RWPE2 (cell line): ENCODE results near the gene MTMR2.
A peak's percentile ranks its signal among the peaks of the same experiment; 100 is the strongest.

Experiments used
- ATAC-seq: fragments of 200-7000 bp; cut with Tn5 transposase; 3 replicates; pipeline ENCODE4 v1.9.1; 2021; ENCODE audit warnings: low read depth
- DNase-seq: peaks from one replicate; pipeline ENCODE4 v3.0.0-alpha.2; 2020; ENCODE audit warnings: low spot score
- H3K27ac ChIP-seq: fragments of 450-650 bp; 2 replicates; pipeline ENCODE4 v1.5.1; 2017; ENCODE audit warnings: mild to moderate bottlenecking; ENCODE audit not compliant: poor library complexity, severe bottlenecking
- H3K27me3 ChIP-seq: fragments of 250-450 bp; sonication (Bioruptor Pico); 2 replicates; pipeline ENCODE4 v1.5.1; 2021; ENCODE audit warnings: mild to moderate bottlenecking, moderate library complexity; ENCODE audit not compliant: insufficient read depth, poor library complexity, severe bottlenecking
- H3K36me3 ChIP-seq: fragments of 250-450 bp; sonication (Bioruptor Pico); 2 replicates; pipeline ENCODE4 v1.5.1; 2020; ENCODE audit warnings: low read depth, mild to moderate bottlenecking, moderate library complexity
- H3K4me1 ChIP-seq: fragments of 250-450 bp; sonication (Bioruptor Pico); 2 replicates; pipeline ENCODE4 v1.5.1; 2021; ENCODE audit warnings: mild to moderate bottlenecking, moderate library complexity; ENCODE audit not compliant: insufficient read depth, poor library complexity, severe bottlenecking
- H3K4me3 ChIP-seq: fragments of 250-450 bp; sonication (Bioruptor Pico); 2 replicates; pipeline ENCODE4 v1.5.1; 2021; ENCODE audit warnings: mild to moderate bottlenecking, moderate library complexity; ENCODE audit not compliant: severe bottlenecking
- H3K9me3 ChIP-seq: fragments of 250-450 bp; sonication (Bioruptor Pico); 2 replicates; pipeline ENCODE4 v1.5.1; 2021; ENCODE audit warnings: mild to moderate bottlenecking, moderate library complexity; ENCODE audit not compliant: severe bottlenecking
- TF ChIP-seq, protein P1 (sequence below): fragments of 450-650 bp; IDR thresholded peaks from one replicate; pipeline ENCODE4 v1.5.1; 2017; ENCODE audit warnings: mild to moderate bottlenecking, moderate library complexity; ENCODE audit not compliant: poor library complexity, severe bottlenecking

Gene MTMR2

DNA sequence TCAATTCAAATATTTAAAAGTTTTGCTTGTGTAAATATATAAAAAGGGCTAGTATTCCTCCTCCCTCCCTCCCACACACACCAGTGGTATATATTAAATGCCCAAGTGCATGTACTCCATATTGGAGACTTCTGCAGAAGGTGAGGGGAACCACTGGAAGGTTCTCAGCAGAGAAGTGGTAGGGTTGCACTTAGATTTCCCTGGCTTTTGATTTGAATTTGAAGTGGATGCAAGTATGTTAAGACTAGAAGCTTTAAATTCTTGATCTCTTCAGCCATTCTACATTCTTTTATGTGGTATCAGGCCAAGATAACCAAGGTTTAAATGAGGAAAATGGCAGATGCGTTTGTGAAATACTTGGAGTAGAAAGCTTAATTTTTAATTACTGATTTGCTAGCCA lies 90.5 kb downstream of the MTMR2 start:
- H3K27me3 ChIP-seq = no peaks in the 10 kb centered on the region
- no peaks in the 10 kb centered on the region for H3K9me3 ChIP-seq
- no peaks in the 10 kb centered on the region for H3K4me1 ChIP-seq
- no peak overlapping the region for H3K4me3 ChIP-seq
- TF ChIP-seq, protein P1, sequence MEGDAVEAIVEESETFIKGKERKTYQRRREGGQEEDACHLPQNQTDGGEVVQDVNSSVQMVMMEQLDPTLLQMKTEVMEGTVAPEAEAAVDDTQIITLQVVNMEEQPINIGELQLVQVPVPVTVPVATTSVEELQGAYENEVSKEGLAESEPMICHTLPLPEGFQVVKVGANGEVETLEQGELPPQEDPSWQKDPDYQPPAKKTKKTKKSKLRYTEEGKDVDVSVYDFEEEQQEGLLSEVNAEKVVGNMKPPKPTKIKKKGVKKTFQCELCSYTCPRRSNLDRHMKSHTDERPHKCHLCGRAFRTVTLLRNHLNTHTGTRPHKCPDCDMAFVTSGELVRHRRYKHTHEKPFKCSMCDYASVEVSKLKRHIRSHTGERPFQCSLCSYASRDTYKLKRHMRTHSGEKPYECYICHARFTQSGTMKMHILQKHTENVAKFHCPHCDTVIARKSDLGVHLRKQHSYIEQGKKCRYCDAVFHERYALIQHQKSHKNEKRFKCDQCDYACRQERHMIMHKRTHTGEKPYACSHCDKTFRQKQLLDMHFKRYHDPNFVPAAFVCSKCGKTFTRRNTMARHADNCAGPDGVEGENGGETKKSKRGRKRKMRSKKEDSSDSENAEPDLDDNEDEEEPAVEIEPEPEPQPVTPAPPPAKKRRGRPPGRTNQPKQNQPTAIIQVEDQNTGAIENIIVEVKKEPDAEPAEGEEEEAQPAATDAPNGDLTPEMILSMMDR = no peak
- DNase-seq = no peak
- ATAC-seq = no peak
- H3K27ac ChIP-seq = no peak overlapping the region
- peaks cover 93% of the 10 kb centered on the region for H3K36me3 ChIP-seq

DNA sequence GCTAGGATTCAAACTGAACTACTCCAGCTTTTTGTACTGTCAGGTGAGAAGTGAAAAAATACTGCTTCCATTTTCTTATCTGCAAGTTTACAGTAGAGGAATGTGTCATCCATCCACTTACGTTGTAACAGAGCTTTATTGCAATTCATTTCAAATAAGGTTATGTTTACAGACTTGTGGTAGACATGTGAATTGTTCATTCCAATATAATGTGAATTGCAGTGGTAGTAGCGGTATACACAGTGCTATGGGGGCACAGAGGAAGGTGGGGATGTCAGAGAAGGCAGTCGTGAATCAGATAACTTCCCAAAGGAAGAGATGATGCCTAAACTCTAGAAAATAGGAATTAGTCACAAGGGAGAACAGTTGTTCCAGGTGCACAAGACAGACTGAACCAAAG lies 91.1 kb downstream of the MTMR2 start:
- ATAC-seq (no peak), DNase-seq (no peak)
- H3K4me1 ChIP-seq = no peaks in the 10 kb centered on the region
- H3K36me3 ChIP-seq = peaks cover 96% of the 10 kb centered on the region
- H3K27ac ChIP-seq = no peak overlapping the region
- no peak overlapping the region for H3K4me3 ChIP-seq
- TF ChIP-seq, protein P1 = no peak
- no peaks in the 10 kb centered on the region for H3K9me3 ChIP-seq
- H3K27me3 ChIP-seq = no peaks in the 10 kb centered on the region

DNA sequence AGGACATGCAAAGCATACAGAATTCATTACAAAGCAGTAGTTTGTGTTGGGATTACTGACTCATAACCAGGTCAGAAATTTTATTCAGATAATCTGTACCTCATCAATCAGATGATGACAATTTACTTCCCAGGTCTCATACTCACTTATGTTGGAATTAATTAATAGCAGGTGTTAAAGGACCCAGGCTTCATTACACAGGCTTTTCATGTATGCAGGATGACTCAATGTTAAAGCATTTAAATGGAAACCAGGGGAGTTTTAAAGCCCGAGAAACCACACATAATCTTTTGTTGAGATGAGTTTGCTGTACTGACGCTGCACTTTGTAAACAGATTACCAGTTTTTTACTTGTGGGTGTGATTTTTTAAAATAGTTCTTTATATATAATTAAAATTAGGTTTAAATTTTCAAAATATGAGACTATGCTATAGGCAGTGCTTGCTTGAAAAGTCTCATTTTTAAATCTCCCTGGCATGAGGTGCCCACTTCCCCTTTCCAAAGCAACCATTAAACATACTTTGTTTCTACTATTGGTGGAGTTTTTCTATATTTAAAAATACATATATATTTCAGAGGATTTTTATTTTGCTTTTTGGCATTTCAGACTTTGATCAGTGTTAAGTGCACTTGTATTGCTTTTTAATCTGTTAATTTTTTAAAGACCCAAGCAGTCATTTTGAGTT lies 92.6 kb downstream of the MTMR2 start:
- Histone ChIP-seq H3K27me3 (no peaks in the 10 kb centered on the region), H3K4me1 (no peaks in the 10 kb centered on the region), H3K9me3 (no peaks in the 10 kb centered on the region), H3K36me3 (peaks cover 91% of the 10 kb centered on the region), H3K27ac (no peak overlapping the region), H3K4me3 (no peak overlapping the region)
- TF ChIP-seq, protein P1 = no peak
- no peak for DNase-seq
- ATAC-seq = no peak

DNA sequence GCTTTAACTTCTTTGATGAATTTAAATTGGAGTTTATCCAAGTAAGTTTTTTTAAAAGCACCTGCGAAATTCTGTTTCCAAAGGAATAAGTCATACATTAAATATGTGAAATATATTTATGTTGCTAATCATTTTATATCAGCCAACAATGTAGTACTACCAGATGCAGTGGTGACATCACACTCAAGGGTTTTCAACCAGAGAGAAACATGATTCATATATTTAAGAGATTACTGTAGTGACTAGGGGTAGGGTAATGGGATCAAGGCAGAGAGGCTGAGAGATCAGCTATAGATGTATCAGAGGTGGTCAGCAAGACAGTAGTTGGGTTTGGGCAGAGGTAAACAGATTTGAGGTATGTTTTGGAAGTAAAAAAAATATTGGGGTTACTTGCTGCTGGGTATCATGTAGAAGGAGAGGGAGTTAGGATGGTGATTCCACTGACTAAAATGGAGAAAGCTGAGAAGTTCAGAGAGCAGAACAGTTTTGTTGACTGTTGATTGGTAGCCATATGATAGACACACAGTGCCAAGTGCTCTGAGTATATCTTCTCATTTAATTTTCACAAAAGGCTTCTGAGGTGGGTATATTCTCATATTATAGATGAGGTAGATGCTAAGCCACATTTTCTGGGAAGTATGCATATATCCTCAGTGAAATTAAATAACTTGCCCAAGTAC lies 94.2 kb downstream of the MTMR2 start:
- no peaks in the 10 kb centered on the region for H3K4me1 ChIP-seq
- H3K27ac ChIP-seq = no peak overlapping the region
- DNase-seq (no peak), ATAC-seq (no peak; the same call in 2 of the 3 replicates)
- H3K27me3 ChIP-seq = no peaks in the 10 kb centered on the region
- no peak overlapping the region for H3K4me3 ChIP-seq
- TF ChIP-seq, protein P1 = no peak
- H3K36me3 ChIP-seq = peaks cover 76% of the 10 kb centered on the region
- no peaks in the 10 kb centered on the region for H3K9me3 ChIP-seq

DNA sequence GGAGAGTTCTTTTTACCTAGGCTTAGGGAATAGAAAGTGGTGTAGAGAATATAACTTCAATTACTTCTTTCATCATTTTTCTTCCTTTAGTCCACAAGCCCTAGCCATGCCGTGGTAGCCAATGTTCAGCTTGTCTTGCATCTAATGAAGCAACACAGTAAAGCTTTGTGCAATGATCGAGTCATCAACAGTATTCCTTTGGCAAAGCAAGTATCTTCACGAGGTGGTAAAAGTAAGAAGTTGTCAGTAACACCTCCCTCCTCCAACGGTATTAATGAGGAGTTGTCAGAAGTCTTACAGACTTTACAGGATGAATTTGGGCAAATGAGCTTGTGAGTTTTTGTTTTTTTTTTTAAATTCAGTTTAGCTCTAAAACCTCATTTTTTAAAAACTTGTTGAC lies 96.2 kb downstream of the MTMR2 start:
- TF ChIP-seq, protein P1 = no peak
- ATAC-seq (peak; percentile 50; the same call in 1 of the 3 replicates), DNase-seq (no peak)
- no peaks in the 10 kb centered on the region for H3K4me1 ChIP-seq
- no peak overlapping the region for H3K4me3 ChIP-seq
- no peaks in the 10 kb centered on the region for H3K27me3 ChIP-seq
- H3K27ac ChIP-seq = no peak overlapping the region
- H3K9me3 ChIP-seq = no peaks in the 10 kb centered on the region
- H3K36me3 ChIP-seq = peaks cover 59% of the 10 kb centered on the region
